GM19438 (cell line): ENCODE results near the gene ABHD17B.
"Not testable (repeated sequence)": the region's sequence is repeated elsewhere in the genome, so short reads cannot be mapped to it uniquely, and the experiment has no call there.

Source experiments
- ATAC-seq: cut with Tn5 transposase; IDR thresholded peaks from one replicate; pipeline ENCODE4 v1.9.1; 2021; ENCODE audit warnings: low read depth; ENCODE audit not compliant: unreplicated experiment

Gene ABHD17B

DNA sequence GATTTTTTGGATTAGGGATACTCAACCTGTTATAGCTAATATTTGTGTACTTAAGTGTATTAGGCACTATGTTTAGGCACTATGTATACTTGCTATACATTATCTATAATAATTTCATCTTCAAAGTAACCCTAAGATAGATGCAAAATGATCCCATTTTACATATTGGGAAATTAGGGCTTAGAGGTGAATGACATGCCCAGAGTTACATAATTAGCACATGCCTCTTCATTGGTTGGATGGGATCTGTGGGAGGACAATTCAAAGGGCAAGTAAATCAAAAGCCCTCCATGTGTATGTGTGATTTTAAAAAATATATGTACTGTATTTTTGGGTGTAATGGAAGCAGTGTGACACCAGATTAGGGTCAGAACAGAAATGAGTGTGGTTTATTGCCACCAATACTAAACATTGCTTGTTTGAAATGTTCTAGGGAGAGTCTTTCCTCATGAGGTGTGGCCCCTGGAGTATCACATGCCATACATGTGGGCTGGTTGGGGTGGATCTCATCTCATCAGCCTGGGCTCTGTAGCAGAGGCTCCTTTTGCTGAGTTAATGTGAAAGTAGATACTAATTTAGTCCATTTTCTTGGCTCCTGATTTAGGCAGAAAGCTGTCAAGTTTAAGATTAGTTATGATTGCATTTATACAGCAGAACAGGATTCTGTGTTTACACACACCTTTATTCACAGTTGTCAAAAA is 6.0 kb upstream of the ABHD17B start:
- no peak for ATAC-seq

DNA sequence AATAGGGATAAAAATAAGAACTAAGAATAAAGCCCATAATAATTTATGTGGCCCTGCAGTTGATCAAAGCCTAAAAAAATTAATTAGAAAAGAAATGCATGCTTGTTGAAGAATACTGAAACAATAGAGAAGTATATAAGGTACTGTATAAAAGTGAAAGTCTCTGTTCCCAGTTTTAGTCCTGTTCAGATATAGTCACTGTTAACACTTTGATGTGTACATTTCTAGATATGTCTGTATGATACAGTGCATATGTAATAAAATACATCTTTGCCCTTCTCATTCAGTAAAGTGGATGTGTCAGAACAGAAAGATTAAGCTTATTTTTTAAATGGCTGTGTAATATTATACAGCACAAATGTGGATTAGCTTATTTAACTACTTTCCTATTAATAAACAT is 4.5 kb upstream of the ABHD17B start:
- no peak for ATAC-seq

DNA sequence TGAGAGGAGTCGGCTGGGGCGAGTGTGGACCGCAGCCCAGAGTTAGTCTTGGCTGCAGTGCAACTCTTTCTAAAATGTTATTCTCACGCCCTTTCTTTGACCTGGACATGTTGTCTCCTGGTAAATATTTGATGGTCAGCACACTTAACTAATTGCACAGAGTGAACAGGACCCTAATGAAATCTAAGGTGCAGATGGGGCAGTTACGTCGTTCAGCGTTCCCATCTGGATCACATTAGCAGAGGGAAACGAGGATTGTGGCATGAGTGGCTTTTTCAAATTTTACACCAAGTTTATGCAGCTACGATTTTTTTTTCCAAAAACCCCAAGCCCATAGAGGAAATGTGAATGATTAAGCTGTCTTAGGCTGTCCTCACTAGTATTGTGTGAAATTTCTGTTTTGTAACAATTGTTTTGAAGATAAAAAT is 929 bp upstream of the ABHD17B start:
- ATAC-seq: no peak

DNA sequence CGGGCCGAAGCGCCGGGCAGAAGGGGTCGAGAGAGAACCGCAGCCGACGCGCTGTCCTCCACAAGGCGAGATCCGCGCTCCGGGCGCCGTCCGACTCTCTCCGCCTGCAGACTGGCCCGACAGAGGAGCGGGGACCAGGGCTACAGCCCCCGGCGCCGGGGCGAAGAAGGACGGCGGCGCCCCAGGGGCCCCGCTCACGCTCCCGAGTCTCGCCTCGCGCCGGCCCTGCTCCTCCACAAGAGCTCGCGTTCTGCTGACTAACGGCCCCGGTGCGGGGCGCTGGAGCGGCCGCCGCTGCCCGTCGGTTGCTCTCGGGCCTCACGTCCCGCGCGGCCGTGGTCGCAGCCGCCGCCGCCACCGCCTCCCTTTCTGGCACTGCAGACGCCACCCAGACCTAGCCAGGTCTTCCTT is 338 bp downstream of the ABHD17B start:
- ATAC-seq: peak; percentile 17

DNA sequence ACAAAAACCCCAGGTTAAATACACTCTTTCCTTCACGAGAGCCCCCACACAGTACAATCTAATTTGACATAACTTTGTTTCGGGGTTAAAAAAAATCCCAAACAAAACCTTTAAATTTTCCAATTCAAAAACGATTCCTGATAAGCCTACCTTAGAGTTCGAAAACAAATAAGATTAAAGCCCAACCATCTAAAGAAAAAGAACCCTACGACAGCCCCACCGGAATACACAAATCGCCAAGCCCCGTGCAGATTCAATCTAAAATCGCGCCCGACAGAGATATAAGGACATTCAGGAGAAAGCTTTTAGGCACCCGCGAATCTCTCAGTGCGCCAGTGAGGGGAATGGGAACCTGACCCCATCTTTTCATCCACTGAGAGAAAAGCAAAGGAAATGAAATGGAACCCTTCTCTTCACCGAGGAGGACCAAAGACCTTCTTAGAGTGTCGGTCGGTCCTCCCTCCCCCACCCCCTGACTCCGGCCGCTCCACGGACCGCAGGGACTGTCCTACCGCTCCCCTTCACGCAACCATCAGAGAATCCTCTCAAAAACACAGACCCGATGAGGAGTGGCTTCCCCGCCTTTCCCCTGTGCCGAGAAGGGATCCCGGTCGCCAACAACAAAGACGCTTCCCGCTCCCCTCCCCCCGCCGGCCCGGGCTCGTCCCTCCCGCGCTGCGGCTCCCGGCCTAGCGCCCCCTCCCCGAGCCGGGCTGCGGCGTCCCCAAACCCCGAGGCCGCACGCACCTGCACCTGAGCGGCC is 925 bp downstream of the ABHD17B start:
- peak; percentile 2 for ATAC-seq

DNA sequence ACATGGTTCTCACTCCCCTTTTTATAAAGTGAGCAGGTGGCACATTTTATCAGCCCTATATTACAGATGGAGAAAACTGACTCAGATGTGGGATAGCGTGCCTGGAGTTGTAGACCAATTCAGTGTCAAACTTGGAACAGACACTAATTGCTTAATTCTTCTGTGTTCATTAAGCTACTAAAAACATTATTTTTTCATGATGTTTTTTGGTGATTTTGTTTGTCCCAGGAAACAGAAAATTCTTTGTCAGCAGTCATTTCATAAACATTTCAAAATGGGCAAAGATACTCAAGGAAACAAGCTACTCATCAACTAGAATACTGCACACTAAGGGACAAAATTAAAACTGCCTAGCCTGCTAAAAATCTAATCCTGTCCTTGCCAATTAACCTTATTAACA is 2.2 kb downstream of the ABHD17B start:
- ATAC-seq: no peak

DNA sequence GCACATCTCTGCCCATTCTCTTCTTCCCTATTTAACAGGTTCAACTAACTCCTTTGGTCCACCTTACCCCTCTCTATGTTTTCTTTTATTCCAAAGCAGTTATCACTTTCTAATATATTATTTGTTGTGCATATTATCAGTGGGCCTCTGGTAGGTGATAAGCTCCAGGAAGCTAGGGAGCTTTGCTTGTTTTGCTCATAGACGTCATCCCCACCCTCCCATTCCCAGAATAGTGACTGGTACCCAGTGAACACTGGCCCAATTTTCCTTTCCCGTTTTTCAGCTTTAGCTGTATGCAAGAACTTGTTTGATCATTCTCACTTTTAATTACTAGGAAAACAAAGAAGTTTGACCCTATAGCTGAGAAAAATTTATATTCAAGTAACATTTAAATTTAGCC is 6.9 kb downstream of the ABHD17B start:
- no peak for ATAC-seq

DNA sequence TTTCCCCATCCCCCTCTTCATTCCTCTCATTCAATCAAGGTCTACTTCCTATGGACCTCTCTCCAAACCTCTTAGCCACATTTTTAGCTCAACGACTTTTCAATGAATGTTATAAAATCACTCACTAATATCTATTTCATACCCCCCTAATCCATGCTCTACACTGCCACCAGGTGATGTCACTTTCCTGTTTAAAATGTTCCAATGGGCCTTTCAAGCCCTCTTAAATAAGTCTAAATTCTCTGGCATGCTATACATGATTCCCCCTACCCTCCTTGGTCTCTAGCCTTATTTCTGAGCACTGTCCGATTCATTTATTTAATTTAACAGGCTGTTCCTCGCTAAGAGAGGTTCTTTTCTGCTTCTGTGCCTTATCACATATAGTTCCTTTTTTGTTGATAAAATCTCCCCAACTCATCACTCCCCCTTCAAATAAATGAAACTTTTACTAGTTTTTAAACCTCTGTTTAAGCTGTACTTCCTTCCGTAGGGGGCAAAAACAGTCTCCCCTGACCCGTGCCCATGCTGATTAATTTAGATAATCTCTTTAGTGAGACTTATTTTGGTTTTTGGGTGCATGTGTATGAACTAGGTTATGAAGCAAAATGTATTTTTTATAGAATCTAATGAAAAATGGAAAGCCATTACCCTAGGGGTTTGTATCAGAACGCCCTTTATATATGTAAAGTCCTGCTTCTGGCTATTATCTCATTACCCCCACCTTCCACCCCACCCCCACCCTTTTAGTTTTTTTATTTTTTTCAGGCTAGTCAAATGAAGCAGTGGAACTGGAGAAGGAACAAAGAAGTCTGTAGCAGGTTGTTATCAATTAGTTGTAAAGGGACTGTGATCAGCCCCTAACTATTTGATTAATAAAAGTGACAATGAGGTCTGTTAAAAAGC is 9.0 kb downstream of the ABHD17B start:
- no peak for ATAC-seq

DNA sequence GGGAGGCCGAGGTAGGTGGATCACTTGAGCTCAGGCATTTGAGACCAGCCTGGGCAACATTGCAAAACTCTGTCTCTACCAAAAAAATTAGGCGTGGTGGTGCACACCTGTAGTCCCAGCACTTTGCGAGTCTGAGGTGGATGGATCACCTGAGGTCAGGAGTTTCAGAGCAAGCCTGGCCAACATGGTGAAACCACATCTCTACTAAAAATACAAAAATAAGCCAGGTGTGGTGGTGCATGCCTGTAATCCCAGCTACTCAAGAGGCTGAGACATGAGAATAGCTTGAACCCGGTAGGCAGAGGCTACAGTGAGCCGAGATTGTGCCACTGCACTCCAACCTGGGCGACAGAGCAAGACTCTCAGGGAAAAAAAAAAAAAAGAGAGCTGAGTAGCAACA is 12.2 kb downstream of the ABHD17B start:
- not testable (repeated sequence) for ATAC-seq

DNA sequence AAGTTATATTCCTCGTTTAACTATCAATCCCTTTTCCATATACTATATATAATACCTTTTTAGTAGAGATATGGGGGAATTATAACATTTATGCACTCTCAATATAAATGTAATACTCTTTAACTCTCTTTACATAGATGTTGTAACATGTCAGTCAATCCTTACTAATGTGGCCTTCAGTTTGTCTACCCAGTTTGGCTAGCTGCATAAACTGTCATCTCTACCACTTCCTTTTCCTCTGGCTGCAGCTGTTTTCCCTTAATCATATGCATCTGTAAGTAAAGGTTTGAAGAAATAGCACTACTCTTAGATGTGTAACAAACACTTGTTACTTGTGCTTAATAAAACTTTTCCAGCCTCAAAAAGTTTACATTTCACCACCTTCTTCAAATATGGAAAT is 13.4 kb downstream of the ABHD17B start:
- peak; percentile 56 for ATAC-seq

DNA sequence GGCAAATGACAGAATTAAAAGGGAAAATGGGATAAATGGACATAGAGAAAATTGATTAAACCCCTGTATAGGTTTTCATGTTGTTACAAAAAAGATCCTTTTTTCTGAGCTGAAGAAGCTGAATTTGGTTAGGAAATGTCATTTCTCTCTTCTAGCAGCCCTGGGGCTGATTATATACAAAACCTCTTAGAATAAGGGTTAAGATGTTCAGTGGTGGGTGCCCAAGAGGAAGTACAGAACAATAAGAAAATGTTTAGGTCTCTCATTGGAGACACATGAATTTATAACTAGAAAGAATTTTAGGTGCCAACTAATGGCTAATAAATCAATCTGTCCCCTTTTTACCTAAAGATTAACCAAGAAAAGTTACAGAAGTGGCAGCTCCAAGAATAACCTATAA is 14.2 kb downstream of the ABHD17B start:
- ATAC-seq: no peak

DNA sequence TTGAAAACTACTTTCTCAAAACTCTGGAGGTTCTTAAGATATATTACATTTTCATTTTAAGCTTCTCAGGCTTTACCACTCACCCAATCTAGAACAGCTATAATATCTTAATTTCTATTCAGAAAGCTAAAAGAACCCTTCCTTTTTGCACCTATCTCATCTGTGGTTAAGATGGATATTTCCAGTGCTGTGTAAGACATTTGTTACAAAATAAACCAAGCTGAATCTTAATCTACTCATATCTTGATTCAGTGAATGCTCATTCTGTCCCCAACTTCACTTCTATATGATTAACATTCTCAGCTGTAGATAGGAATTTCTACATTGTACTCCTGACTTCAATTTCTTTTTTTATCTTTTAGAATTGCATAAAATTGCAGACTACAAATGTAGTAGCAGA is 15.0 kb downstream of the ABHD17B start:
- no peak for ATAC-seq

DNA sequence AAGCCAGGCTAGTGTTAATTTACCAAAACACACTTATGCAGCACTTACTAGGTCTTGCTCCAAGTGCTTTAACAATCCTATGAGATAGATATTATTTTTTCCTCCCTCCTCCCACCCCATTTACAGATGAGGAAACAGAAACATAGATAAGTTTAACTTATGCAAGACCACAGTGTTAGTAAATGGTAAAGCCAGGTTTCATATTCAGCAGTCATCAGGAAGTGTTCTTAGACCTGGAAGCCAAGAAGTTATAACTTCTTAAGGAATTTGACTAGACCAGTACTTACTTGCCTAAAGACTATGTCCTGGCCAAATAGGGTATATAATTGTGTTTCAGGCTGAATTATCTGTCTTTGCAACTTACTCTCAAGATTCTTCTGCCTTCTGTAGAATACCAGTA is 15.9 kb downstream of the ABHD17B start:
- peak; percentile 57 for ATAC-seq

DNA sequence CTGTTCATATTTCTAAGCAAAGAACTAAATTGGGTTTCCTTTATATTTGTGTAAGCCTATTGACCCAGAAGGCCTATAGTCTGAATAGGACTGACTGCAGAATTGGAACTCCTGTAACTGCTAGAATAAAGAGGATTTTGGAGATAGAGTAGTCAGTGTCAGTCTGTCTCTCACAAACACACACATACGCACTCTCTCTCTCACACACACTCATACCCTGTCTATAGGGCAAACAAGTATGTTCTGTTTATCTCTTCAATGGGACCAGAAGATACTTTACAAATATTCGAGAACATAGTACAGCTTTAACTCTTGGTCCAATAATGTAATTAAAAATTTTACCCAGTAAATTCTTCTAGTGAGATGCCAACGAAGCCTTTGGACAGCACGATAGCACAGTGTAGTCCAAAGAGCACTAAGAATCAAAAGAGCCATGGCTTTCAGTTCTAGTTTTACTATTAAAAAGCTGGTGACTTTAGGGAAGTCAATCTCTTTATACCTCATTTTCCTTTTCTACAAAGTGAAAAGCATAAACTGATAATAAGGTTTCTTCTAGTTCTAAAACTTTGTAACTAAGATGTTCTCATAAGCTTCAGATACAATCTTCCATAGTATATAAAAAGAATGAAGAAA is 19.3 kb downstream of the ABHD17B start:
- ATAC-seq: no peak

DNA sequence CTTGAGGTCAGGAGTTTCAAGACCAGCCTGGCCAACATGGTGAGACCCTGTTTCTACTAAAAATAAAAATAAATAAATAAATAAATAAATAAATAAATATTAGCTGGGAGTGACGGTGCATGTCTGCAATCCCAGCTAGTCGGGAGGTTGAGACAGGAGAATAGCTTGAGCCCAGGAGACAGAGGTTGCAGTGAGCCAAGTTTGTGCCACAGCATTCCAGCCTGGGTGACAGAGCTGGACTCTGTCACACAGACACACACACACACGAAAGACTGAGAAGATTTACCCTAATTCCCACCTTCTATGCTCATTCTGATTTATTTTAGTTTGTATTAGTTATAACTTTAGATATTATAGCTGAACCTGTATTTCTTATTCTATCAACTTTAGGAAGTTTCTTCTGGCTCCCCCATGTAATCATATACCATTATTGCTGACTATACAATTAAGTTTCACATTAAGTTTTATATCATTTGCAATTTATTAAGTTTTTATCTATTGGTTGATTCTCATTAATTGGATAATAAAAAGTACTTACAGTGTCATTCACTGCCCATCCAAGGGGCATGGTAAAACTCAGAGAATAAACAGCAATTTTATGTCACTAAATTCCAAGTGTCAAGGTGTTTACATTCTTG is 20.8 kb downstream of the ABHD17B start:
- ATAC-seq: no peak

DNA sequence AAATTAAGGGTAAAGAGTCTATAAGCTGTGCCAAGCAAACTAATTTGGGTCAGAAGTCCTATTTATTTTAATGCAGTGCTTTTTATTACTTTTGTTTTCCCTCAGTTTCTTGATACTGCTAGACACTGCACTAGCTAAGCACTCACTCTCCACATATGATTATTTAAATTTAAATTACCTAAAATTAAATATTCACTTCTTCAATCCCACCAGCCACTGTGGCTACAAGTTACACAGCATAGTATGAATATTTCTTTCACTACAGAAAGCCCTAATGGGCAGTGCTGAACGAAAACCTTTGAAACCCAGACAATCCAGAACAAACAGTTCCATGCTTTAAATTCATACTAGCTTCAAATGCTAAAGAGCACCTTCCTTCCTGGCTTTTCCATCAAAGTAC is 23.6 kb downstream of the ABHD17B start:
- no peak for ATAC-seq

DNA sequence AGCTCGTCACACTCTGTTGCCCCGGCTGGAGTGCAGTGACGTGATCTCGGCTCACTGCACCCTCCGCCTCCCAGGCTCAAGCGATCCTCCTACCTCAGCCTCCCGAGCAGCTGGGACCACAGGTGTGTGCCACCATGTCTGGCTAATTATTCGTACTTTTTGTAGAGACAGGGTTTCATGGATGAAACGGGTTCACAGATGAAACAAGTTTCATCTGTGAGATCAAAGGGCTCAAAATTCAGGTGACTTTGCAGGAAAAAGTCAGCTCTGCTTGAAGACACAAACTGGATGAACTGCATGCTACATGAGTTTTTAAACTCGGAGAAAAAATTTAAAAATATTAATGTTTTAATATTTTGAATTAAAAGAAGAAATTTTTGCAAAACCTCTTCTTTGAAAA is 24.5 kb downstream of the ABHD17B start:
- ATAC-seq: no peak

DNA sequence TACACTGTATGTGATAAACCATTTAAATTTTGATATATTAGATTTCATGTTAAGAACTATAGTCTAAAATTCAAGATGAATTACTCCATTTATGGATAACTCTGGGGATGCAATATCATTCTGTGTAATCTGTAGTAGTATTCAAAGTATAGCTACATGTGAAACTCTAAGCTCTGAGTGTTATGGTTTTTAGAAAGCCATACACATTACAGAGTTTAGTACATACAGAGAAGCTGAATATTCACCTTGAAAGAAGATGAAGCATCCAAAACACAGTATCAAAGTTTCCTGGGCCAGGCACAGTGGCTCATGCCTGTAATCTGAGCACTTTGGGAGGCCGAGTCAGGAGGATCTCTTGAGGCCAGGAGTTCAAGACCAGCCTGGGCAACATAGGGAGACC is 25.0 kb downstream of the ABHD17B start:
- no peak for ATAC-seq

DNA sequence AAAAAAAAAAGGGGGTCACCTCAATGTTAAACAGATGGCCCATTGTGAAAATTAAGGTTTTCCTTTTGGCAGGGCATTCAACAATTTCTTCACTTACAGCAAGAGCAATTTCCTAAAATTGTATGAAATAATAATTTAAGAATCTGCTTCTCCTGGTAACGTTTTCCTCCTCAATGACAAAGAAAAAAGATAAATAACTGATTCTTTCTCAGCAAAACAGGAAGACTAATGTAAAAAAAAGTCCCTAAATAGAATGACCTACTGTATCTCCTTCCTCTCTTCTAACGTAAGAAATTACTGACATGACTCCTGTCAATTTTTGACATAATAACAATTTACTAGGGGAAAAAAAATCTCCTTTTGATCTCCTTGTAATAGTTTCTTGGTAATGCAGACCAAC is 25.5 kb downstream of the ABHD17B start:
- no peak for ATAC-seq

DNA sequence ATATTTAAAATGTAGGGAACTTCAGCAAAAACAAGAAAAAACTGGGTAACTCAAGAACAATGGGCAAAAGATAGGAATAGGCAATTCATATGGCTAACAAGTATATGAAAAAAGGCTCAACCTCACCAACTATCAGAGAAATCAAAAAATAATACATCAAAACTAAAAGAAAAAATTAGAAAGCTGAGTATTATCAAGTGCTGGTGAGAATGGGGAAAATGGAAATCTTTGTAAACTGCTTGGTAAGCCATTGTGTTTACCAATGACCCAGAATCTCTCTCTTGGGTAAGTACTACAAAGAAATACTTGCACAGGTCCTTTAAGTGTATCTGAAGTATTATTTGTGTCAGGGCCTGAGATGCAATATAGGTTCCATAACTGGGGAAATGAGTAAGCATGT is 27.0 kb downstream of the ABHD17B start:
- no peak for ATAC-seq
